Naive thymus-derived CD4-positive, alpha-beta T cell (primary cell): ENCODE data around the gene ETV7. TPM values are rescaled to one million over a fixed set of nuclear protein-coding genes. Genes with fewer than 3 reads are reported as not detected.
"Not testable (repeated sequence)": the region's sequence is repeated elsewhere in the genome, so short reads cannot be mapped to it uniquely, and the experiment has no call there.

ENCODE experiments used
- ATAC-seq: fragments of 150-1000 bp; cut with Tn5 transposase; 2 replicates; pipeline ENCODE4 v1.10.0; 2021; ENCODE audit warnings: mild to moderate bottlenecking, moderate library complexity
- CTCF ChIA-PET: fragments of 350-600 bp; sonication (Branson Sonifier 250); formaldehyde crosslinking; loops from one replicate; lab custom pipeline; 2021; ENCODE audit warnings: antibody characterized with exemption; lab: Charles Lee
- POLR2A ChIA-PET: fragments of 350-600 bp; sonication (Branson Sonifier 250); formaldehyde crosslinking; loops from one replicate; lab custom pipeline; 2021; ENCODE audit warnings: antibody characterized with exemption, inconsistent platforms; lab: Charles Lee
- DNase-seq, 9 donors: peaks; one replicate each; pipeline versions ENCODE4 v3.0.0 to v3.0.0-alpha.2; 2020 to 2022; ENCODE audit warnings: mixed read lengths in 1 of 9
- H3K27ac ChIP-seq: one replicate; pipeline ENCODE4 v1.7.0; 2013; ENCODE audit warnings: mild to moderate bottlenecking, low read depth, low read length, moderate library complexity
- H3K27me3 ChIP-seq, 2 donors: one replicate each; pipeline ENCODE4 v1.7.0; 2013; ENCODE audit warnings: low read length in 2 of 2, mild to moderate bottlenecking in 2 of 2, moderate library complexity in 2 of 2; ENCODE audit not compliant: control insufficient read depth in 2 of 2, insufficient read depth in 2 of 2
- H3K36me3 ChIP-seq, 3 experiments: 1 replicate in 2 of 3; 2 replicates in 1 of 3; pipeline ENCODE4 v1.7.0; 2013; ENCODE audit warnings: low read length in 3 of 3, mild to moderate bottlenecking in 3 of 3, moderate library complexity in 1 of 3; ENCODE audit not compliant: insufficient read depth in 3 of 3, control insufficient read depth in 2 of 3
- H3K4me1 ChIP-seq, 2 donors: one replicate each; pipeline ENCODE4 v1.7.0; 2013; ENCODE audit warnings: low read length in 2 of 2, mild to moderate bottlenecking in 2 of 2, moderate library complexity in 1 of 2; ENCODE audit not compliant: control insufficient read depth in 2 of 2, insufficient read depth in 2 of 2
- H3K4me3 ChIP-seq: 2 replicates; pipeline ENCODE4 v1.7.0; 2013; ENCODE audit warnings: mild to moderate bottlenecking, low read length
- H3K9me3 ChIP-seq, 3 experiments: 1 replicate in 2 of 3; 2 replicates in 1 of 3; pipeline ENCODE4 v1.7.0; 2013; ENCODE audit warnings: low read length in 3 of 3; ENCODE audit not compliant: control insufficient read depth in 2 of 3
- H3K27ac Mint-ChIP-seq, 9 donors: one replicate each; pipeline ENCODE4 v1.8.0; 2020 to 2022; ENCODE audit warnings: mixed read lengths in 9 of 9, mild to moderate bottlenecking in 8 of 9, moderate library complexity in 5 of 9, inconsistent platforms in 2 of 9
- H3K27me3 Mint-ChIP-seq, 5 donors: one replicate each; pipeline ENCODE4 v1.8.0; 2021 to 2022; ENCODE audit warnings: mixed read lengths in 5 of 5, mild to moderate bottlenecking in 1 of 5
- H3K36me3 Mint-ChIP-seq, 5 donors: one replicate each; pipeline ENCODE4 v1.8.0; 2020 to 2022; ENCODE audit warnings: mixed read lengths in 5 of 5, mild to moderate bottlenecking in 3 of 5, inconsistent platforms in 1 of 5
- H3K4me1 Mint-ChIP-seq, 7 donors: one replicate each; pipeline ENCODE4 v1.8.0; 2020 to 2022; ENCODE audit warnings: mixed read lengths in 7 of 7, mild to moderate bottlenecking in 3 of 7, inconsistent platforms in 1 of 7
- H3K4me3 Mint-ChIP-seq, 10 donors: one replicate each; pipeline ENCODE4 v1.8.0; 2020 to 2022; ENCODE audit warnings: mild to moderate bottlenecking in 10 of 10, mixed read lengths in 10 of 10, moderate library complexity in 6 of 10, inconsistent platforms in 2 of 10
- H3K9me3 Mint-ChIP-seq, 11 donors: one replicate each; pipeline ENCODE4 v1.8.0; 2020 to 2022; ENCODE audit warnings: mixed read lengths in 11 of 11, mild to moderate bottlenecking in 4 of 11, inconsistent platforms in 1 of 11, moderate library complexity in 1 of 11
- intact Hi-C, 2 donors: fragments of 100-400 bp; cut with micrococcal nuclease; formaldehyde crosslinking; loops; one replicate each; pipeline ENCODE4 v1.15.1; 2023
- polyA plus RNA-seq, 2 donors: library from polyadenylated mRNA; unstranded; fragments of 300-500 nt; fragmentation: Illumina TruSeq; gene quantifications; one replicate each; pipeline ENCODE4 v1.2.3, GENCODE V29; 2021
- total RNA-seq, 6 experiments: library from RNA in 5 of 6; stranded (reverse) in 5 of 6; gene quantifications; 1 replicate in 5 of 6; 2 replicates in 1 of 6; pipeline ENCODE4 v1.2.3 and lab custom pipeline; 2021 to 2026

ETV7 gene
- total and polyA plus RNA-seq, 7 experiments from 2014 or later = 0.32 to 12.5 (median 0.79) TPM; not detected in 2

GRCh38 chr6:36340306-36340617, 47.2 kb downstream of the ETV7 start:
- Histone ChIP-seq H3K4me3 (no peak overlapping the region), H3K9me3 (no peaks in the 10 kb centered on the region), H3K4me1 (peaks cover 4 to 5% of the 10 kb centered on the region in 2 donors), H3K27me3 (no peaks in the 10 kb centered on the region), H3K27ac (no peak overlapping the region), H3K36me3 (no peaks in the 10 kb centered on the region)
- ChIA-PET POLR2A (no interaction called here), CTCF (interaction anchor here (0.7 to 1.5 kb wide), 3 partner anchors 20 to 147 kb away, joined by 3 to 6 read pairs (median 4); no protein-coding TSS in a partner anchor)
- H3K4me1 Mint-ChIP-seq = peaks cover 5 to 26% (median 13%) of the 10 kb centered on the region in 7 donors
- H3K27ac Mint-ChIP-seq = no peak overlapping the region
- no peaks in the 10 kb centered on the region for H3K36me3 Mint-ChIP-seq
- DNase-seq (no peak), ATAC-seq (no peak)
- intact Hi-C loops = loop anchor here in 1 of 2 donors (2.0 kb wide), 1 partner anchor 419 kb away; no protein-coding TSS in a partner anchor
- H3K9me3 Mint-ChIP-seq = peaks cover 0 to 1% (median 0%) of the 10 kb centered on the region in 11 donors
- peaks cover 7 to 50% (median 15%) of the 10 kb centered on the region in 5 donors for H3K27me3 Mint-ChIP-seq
- H3K4me3 Mint-ChIP-seq = peak overlapping the region in 3 of 10 donors; percentile 5 to 64 (median 63)

DNA sequence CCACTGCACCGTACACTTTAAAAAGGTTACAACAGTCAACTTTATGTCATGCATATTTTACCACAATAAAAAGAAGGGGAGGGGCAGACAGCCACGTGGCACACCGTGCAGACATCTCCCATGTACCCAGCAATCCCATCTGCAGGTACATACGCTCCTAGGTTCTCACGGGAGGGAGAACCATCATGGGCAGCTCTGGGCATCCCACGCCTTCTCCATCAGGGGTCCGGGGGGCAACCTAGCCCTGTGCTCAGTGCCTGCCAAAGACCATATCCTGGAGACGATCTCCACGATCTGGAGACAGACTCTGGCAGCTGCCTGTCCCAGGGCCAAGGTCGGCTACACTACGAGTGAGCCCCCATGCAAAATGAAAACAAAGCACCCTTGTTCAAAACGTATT, 48.3 kb downstream of the ETV7 start:
- no peak overlapping the region for H3K27ac ChIP-seq
- CTCF ChIA-PET = interaction anchor here (1.1 kb wide), 1 partner anchor 218 kb away, joined by 3 read pairs; no protein-coding TSS in a partner anchor
- H3K36me3 ChIP-seq = no peaks in the 10 kb centered on the region
- Mint-ChIP-seq H3K27ac (no peak overlapping the region), H3K27me3 (peaks cover 18 to 61% (median 24%) of the 10 kb centered on the region in 5 donors), H3K9me3 (peaks cover 0 to 1% (median 0%) of the 10 kb centered on the region in 11 donors), H3K36me3 (no peaks in the 10 kb centered on the region), H3K4me3 (no peak overlapping the region), H3K4me1 (peaks cover 5 to 26% (median 13%) of the 10 kb centered on the region in 7 donors)
- no peaks in the 10 kb centered on the region for H3K9me3 ChIP-seq
- H3K27me3 ChIP-seq = no peaks in the 10 kb centered on the region
- POLR2A ChIA-PET = no interaction called here
- ATAC-seq (no peak), DNase-seq (no peak)
- intact Hi-C loops = no loop called here
- H3K4me3 ChIP-seq = no peak overlapping the region
- H3K4me1 ChIP-seq = peaks cover 4 to 5% of the 10 kb centered on the region in 2 donors

- CTCF ChIA-PET, H3K27ac Mint-ChIP-seq, H3K36me3 Mint-ChIP-seq, POLR2A ChIA-PET, H3K27ac ChIP-seq, H3K36me3 ChIP-seq, H3K27me3 ChIP-seq, DNase-seq, ATAC-seq, intact Hi-C loops, H3K4me1 ChIP-seq, H3K9me3 Mint-ChIP-seq, H3K4me3 ChIP-seq, H3K9me3 ChIP-seq: not testable (repeated sequence)
- Mint-ChIP-seq H3K4me3 (peak overlapping the region in 1 of 10 donors; percentile 16), H3K27me3 (peaks cover 18 to 66% (median 28%) of the 10 kb centered on the region in 5 donors), H3K4me1 (peaks cover 5 to 26% (median 13%) of the 10 kb centered on the region in 7 donors)
Measured at GRCh38 chr6:36338223-36338622, 49.2 kb downstream of the ETV7 start.

DNA sequence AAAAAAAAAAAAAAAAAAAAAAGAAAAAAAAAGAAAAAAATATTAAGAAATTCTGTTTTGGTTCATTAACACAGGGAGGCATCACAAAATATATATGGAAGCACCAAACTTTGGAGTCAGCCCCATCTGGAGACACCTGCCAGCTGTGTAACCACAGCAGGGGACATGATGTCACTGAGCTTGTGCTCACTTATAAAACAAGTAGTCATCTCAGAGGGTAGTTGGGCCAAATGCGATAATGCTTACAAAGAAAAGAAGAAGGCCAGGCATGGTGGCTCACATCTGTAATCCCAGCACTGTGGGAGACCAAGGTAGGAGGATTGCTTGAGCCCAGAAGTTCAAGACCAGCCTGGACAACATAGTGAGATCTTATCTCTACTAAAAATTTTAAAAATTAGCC, 49.7 kb downstream of the ETV7 start:
- CTCF ChIA-PET = no interaction called here

DNA sequence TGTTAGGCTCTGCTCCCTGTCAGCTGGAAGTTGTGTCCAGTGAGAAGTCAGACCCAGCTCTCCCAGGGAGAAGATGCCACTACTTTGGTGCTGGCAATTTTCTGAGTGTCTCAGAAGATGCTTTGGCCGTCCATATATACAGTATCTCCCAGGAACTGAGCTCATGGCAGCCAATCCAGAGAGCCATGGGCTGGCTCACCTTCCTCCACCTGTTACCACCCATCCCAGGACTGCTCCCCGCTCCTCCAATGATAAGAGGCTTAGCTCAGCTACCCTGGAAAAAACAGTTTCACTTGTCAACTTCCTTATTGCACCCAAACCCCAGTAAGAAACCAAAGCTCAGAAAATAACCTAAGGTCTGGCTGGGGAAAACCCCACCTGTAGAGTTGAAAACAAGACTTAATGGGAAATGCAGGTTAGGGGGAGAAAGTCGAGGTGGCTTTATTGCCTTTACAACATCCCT, 50.7 kb downstream of the ETV7 start, which contains the start of gene BNIP5:
BNIP5 (minus strand) TSS at position 110 of the 463 bp plus-strand sequence. CDS start 6,198 bp downstream, outside the sequence.
- peaks cover 0 to 1% (median 0%) of the 10 kb centered on the region in 11 donors for H3K9me3 Mint-ChIP-seq
- H3K27ac ChIP-seq = no peak within 1 kb of the TSS
- peak in 1 of 9 donors; percentile 10 for DNase-seq
- no peaks in the 10 kb centered on the region for H3K36me3 Mint-ChIP-seq
- intact Hi-C loops = no loop called here
- CTCF ChIA-PET = no interaction called here
- H3K4me3 Mint-ChIP-seq = peak within 1 kb of the TSS in 1 of 10 donors; percentile 32
- peaks cover 18 to 65% (median 31%) of the 10 kb centered on the region in 5 donors for H3K27me3 Mint-ChIP-seq
- H3K36me3 ChIP-seq = no peaks in the 10 kb centered on the region
- peaks cover 0 to 3% of the 10 kb centered on the region in 2 donors for H3K27me3 ChIP-seq
- H3K4me3 ChIP-seq = no peak within 1 kb of the TSS
- peak; percentile 45 for ATAC-seq
- POLR2A ChIA-PET = interaction anchor here (0.6 kb wide), 1 partner anchor 11 kb away, joined by 4 read pairs; no protein-coding TSS in a partner anchor
- H3K4me1 Mint-ChIP-seq = peaks cover 9 to 26% (median 13%) of the 10 kb centered on the region in 7 donors
- H3K4me1 ChIP-seq = peaks cover 4 to 5% of the 10 kb centered on the region in 2 donors
- H3K9me3 ChIP-seq = no peaks in the 10 kb centered on the region
- H3K27ac Mint-ChIP-seq = peak within 1 kb of the TSS in 2 of 9 donors; percentile 7 to 45

More for the DNA sequence above, 49.7 kb downstream of the ETV7 start:
- no peak for ATAC-seq
- Histone ChIP-seq H3K27ac (no peak overlapping the region), H3K36me3 (no peaks in the 10 kb centered on the region), H3K4me3 (no peak overlapping the region), H3K27me3 (no peaks in the 10 kb centered on the region), H3K4me1 (peaks cover 4 to 5% of the 10 kb centered on the region in 2 donors), H3K9me3 (no peaks in the 10 kb centered on the region)
- Mint-ChIP-seq H3K9me3 (peaks cover 0 to 1% (median 0%) of the 10 kb centered on the region in 11 donors), H3K4me1 (peaks cover 5 to 26% (median 13%) of the 10 kb centered on the region in 7 donors), H3K36me3 (no peaks in the 10 kb centered on the region), H3K4me3 (no peak overlapping the region), H3K27ac (no peak overlapping the region), H3K27me3 (peaks cover 18 to 66% (median 30%) of the 10 kb centered on the region in 5 donors)
- POLR2A ChIA-PET = interaction anchor here (0.6 kb wide), 1 partner anchor 90 kb away, joined by 3 read pairs; no protein-coding TSS in a partner anchor
- no peak for DNase-seq
- intact Hi-C loops = no loop called here

GRCh38 chr6:36336208-36336710, 51.2 kb downstream of the ETV7 start:
- ChIA-PET CTCF (no interaction called here), POLR2A (interaction anchor here (0.6 kb wide), 1 partner anchor 12 kb away, joined by 4 read pairs; no protein-coding TSS in a partner anchor)
- ATAC-seq (no peak), DNase-seq (no peak)
- Histone ChIP-seq H3K4me3 (no peak overlapping the region), H3K4me1 (peaks cover 4 to 5% of the 10 kb centered on the region in 2 donors), H3K9me3 (no peaks in the 10 kb centered on the region), H3K36me3 (no peaks in the 10 kb centered on the region), H3K27me3 (peaks cover 0 to 3% of the 10 kb centered on the region in 2 donors), H3K27ac (no peak overlapping the region)
- intact Hi-C loops = no loop called here
- peaks cover 18 to 63% (median 31%) of the 10 kb centered on the region in 5 donors for H3K27me3 Mint-ChIP-seq
- no peaks in the 10 kb centered on the region for H3K36me3 Mint-ChIP-seq
- H3K27ac Mint-ChIP-seq = no peak overlapping the region
- H3K9me3 Mint-ChIP-seq = peaks cover 0 to 1% (median 0%) of the 10 kb centered on the region in 11 donors
- peaks cover 9 to 26% (median 13%) of the 10 kb centered on the region in 7 donors for H3K4me1 Mint-ChIP-seq
- H3K4me3 Mint-ChIP-seq = no peak overlapping the region
